Kidney epithelial cell (primary cell): ENCODE results near the gene SNAP91. TPM values are rescaled to one million over a fixed set of nuclear protein-coding genes. Genes with fewer than 3 reads are reported as not detected.
A peak's percentile ranks its signal among the peaks of the same experiment; 100 is the strongest.

ENCODE experiments used
- DNase-seq: peaks from one replicate; pipeline ENCODE4 v3.0.0-alpha.2; 2010; ENCODE audit warnings: low read depth
- H3K27me3 ChIP-seq: 2 replicates; pipeline ENCODE4 v1.6.0; 2011; ENCODE audit warnings: low read length; ENCODE audit not compliant: control insufficient read depth, insufficient read depth
- H3K36me3 ChIP-seq: 2 replicates; pipeline ENCODE4 v1.5.1; 2011; ENCODE audit warnings: low read length; ENCODE audit not compliant: control insufficient read depth, insufficient read depth
- H3K4me3 ChIP-seq: 2 replicates; pipeline ENCODE4 v1.5.1; 2011; ENCODE audit warnings: low read depth, mild to moderate bottlenecking, control low read depth, low read length
- CTCF ChIP-seq: IDR thresholded peaks from 2 replicates; pipeline ENCODE4 v1.5.1; 2011; ENCODE audit warnings: mild to moderate bottlenecking, moderate library complexity, low read length, control low read depth, inconsistent platforms; ENCODE audit not compliant: insufficient read depth, poor library complexity, severe bottlenecking
- total RNA-seq: library from RNA; depleted of rRNA; stranded (reverse); fragments of >200 nt; gene quantifications from 2 replicates; pipeline ENCODE4 v1.2.3, GENCODE V29; 2015

Gene SNAP91
- total RNA-seq, 1 donor from 2014 or later, result 0.13 TPM

GRCh38 chr6:83536034-83536646 is 172.8 kb downstream of the SNAP91 start:
- peak; percentile 70 for TF ChIP-seq CTCF
- no peaks in the 10 kb centered on the region for H3K27me3 ChIP-seq
- H3K4me3 ChIP-seq, result no peak overlapping the region
- DNase-seq, result no peak
- no peaks in the 10 kb centered on the region for H3K36me3 ChIP-seq

- H3K36me3 ChIP-seq, result no peaks in the 10 kb centered on the region
- DNase-seq, result no peak
- TF ChIP-seq CTCF, result peak; percentile 28
Observed at GRCh38 chr6:83518816-83519480, 190.0 kb downstream of the SNAP91 start.

GRCh38 chr6:83517500-83517899 is 191.4 kb downstream of the SNAP91 start:
- no peaks in the 10 kb centered on the region for H3K27me3 ChIP-seq
- H3K4me3 ChIP-seq, result no peak overlapping the region
- no peak for TF ChIP-seq CTCF
- H3K36me3 ChIP-seq, result no peaks in the 10 kb centered on the region
- DNase-seq, result no peak

More at GRCh38 chr6:83518816-83519480, 190.0 kb downstream of the SNAP91 start:
- Histone ChIP-seq H3K4me3 (no peak overlapping the region), H3K27me3 (no peaks in the 10 kb centered on the region)

- no peaks in the 10 kb centered on the region for H3K27me3 ChIP-seq
- no peak for DNase-seq
- no peak overlapping the region for H3K4me3 ChIP-seq
- peak; percentile 79 for TF ChIP-seq CTCF
- H3K36me3 ChIP-seq, result no peaks in the 10 kb centered on the region
Observed at GRCh38 chr6:83514866-83515466, 193.9 kb downstream of the SNAP91 start.

- H3K36me3 ChIP-seq, result no peaks in the 10 kb centered on the region
- no peak for DNase-seq
- TF ChIP-seq CTCF, result no peak
- no peaks in the 10 kb centered on the region for H3K27me3 ChIP-seq
- H3K4me3 ChIP-seq, result no peak overlapping the region
Observed at GRCh38 chr6:83514466-83514865, 194.4 kb downstream of the SNAP91 start.
